ENCODE results near the gene C16orf90.

The C16orf90 gene

DNA sequence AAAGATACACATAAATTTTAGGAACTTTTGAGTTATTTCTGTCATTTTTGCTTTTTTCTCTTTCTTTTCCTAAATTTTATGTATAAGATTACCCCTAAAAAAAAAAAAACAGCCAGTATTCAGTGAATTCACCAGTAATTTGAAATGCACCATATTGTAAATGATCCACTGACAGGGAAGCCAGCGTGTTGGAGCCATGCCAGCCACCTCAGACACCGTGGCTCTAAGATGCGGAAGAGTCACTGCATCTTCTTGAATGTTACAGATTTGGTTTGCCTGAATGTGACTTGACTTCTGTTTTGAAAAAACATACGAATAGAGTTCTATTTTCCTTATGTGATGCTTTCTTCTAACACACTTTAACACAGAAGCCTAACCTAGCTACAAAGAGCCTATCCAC is 42.9 kb upstream of the C16orf90 start:
- peaks cover 25% of the 10 kb centered on the region for H3K36me3 ChIP-seq (ENCODE audit: insufficient read depth, low read length)
- no peak for TF ChIP-seq EZH2 (IDR thresholded peaks at IDR 0.05; ENCODE audit: borderline replicate concordance, low read depth, low read length, severe bottlenecking)
- no peak for DNase-seq

DNA sequence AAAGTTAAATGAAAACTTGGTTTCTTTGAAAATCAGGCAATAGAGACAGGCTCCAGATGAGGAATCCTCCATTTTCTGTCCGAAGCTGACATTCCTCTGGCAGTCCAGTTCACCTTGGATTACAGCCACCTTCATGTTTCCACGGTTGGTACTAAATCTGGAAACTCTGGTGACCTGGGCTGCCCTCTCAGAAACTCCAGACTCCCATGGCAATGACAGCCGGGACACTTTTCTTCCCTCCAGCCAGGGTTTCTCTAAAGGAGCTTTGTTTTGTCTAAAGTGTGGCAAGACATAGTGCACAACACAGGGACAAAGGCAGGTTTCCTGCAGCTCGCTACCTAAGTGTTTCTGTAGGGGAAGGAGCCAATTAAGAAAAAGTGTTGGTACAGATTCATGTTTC is 41.6 kb upstream of the C16orf90 start:
- no peak for DNase-seq
- no peaks in the 10 kb centered on the region for H3K9me3 ChIP-seq (ENCODE audit: insufficient read depth, low read length, severe bottlenecking)
- no peak overlapping the region for H3K4me2 ChIP-seq (ENCODE audit: insufficient read depth, low read length)
- no peak for ATAC-seq (ENCODE audit: insufficient read depth, low read depth)
- no peak overlapping the region for H3K4me3 ChIP-seq (ENCODE audit: low read depth in 1 of 2, low read length in 2 of 2)
- no peaks in the 10 kb centered on the region for H3K27me3 ChIP-seq (ENCODE audit: insufficient read depth, low read length, poor library complexity)
- TF ChIP-seq, protein P1, sequence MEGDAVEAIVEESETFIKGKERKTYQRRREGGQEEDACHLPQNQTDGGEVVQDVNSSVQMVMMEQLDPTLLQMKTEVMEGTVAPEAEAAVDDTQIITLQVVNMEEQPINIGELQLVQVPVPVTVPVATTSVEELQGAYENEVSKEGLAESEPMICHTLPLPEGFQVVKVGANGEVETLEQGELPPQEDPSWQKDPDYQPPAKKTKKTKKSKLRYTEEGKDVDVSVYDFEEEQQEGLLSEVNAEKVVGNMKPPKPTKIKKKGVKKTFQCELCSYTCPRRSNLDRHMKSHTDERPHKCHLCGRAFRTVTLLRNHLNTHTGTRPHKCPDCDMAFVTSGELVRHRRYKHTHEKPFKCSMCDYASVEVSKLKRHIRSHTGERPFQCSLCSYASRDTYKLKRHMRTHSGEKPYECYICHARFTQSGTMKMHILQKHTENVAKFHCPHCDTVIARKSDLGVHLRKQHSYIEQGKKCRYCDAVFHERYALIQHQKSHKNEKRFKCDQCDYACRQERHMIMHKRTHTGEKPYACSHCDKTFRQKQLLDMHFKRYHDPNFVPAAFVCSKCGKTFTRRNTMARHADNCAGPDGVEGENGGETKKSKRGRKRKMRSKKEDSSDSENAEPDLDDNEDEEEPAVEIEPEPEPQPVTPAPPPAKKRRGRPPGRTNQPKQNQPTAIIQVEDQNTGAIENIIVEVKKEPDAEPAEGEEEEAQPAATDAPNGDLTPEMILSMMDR (IDR thresholded peaks at IDR 0.05; ENCODE audit: borderline replicate concordance, extremely low read depth, low read length, poor library complexity, severe bottlenecking): no peak
- TF ChIP-seq EZH2 (IDR thresholded peaks at IDR 0.05; ENCODE audit: borderline replicate concordance, low read depth, low read length, severe bottlenecking): no peak
- H3K4me1 ChIP-seq (ENCODE audit: insufficient read depth, low read length): no peaks in the 10 kb centered on the region
- peaks cover 23% of the 10 kb centered on the region for H3K36me3 ChIP-seq (ENCODE audit: insufficient read depth, low read length)
- H3K27ac ChIP-seq (ENCODE audit: low read length): no peak overlapping the region
- no peaks in the 10 kb centered on the region for H3K79me2 ChIP-seq (ENCODE audit: insufficient read depth, low read length)
- no peak overlapping the region for H2AFZ ChIP-seq (ENCODE audit: low read depth, low read length)
- no peak overlapping the region for H3K9ac ChIP-seq (ENCODE audit: low read depth, low read length)
- H4K20me1 ChIP-seq (ENCODE audit: insufficient read depth, low read length): no peaks in the 10 kb centered on the region

More for the DNA sequence above, 42.9 kb upstream of the C16orf90 start:
- H3K9me3 ChIP-seq (ENCODE audit: insufficient read depth, low read length, severe bottlenecking): no peaks in the 10 kb centered on the region
- H2AFZ ChIP-seq (ENCODE audit: low read depth, low read length): no peak overlapping the region
- no peaks in the 10 kb centered on the region for H3K27me3 ChIP-seq (ENCODE audit: insufficient read depth, low read length, poor library complexity)
- no peak overlapping the region for H3K27ac ChIP-seq (ENCODE audit: low read length)
- no peak overlapping the region for H3K4me3 ChIP-seq (ENCODE audit: low read depth in 1 of 2, low read length in 2 of 2)
- H3K4me1 ChIP-seq (ENCODE audit: insufficient read depth, low read length): no peaks in the 10 kb centered on the region
- H3K9ac ChIP-seq (ENCODE audit: low read depth, low read length): no peak overlapping the region
- no peaks in the 10 kb centered on the region for H4K20me1 ChIP-seq (ENCODE audit: insufficient read depth, low read length)
- H3K4me2 ChIP-seq (ENCODE audit: insufficient read depth, low read length): no peak overlapping the region
- ATAC-seq (ENCODE audit: insufficient read depth, low read depth): no peak
- H3K79me2 ChIP-seq (ENCODE audit: insufficient read depth, low read length): no peaks in the 10 kb centered on the region

DNA sequence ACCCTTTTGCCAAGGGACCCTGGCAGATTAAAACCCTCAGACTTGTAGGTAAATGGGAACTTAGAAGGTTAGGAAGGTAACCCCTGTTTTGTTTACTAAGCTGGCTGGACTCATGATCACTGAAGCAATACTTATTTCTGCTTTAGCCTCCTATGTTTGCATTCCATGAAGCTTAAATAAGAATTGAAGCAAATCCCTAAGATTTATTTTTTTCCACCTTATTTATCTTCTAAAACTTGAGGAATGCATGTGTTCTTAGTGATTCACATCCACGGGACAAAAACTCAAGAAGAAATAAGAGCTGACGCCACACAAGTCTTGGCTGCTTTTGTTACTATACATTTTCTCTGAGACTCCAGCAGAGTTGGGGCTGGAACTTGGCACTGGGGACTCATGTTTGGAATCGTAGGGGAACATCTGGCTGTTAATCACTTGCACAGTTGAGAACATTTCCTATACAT is 41.0 kb upstream of the C16orf90 start:
- Histone ChIP-seq H3K27ac (ENCODE audit: low read length) (no peak overlapping the region), H3K4me3 (ENCODE audit: low read depth in 1 of 2, low read length in 2 of 2) (no peak overlapping the region), H3K4me1 (ENCODE audit: insufficient read depth, low read length) (no peaks in the 10 kb centered on the region), H3K36me3 (ENCODE audit: insufficient read depth, low read length) (peaks cover 18% of the 10 kb centered on the region), H3K79me2 (ENCODE audit: insufficient read depth, low read length) (no peaks in the 10 kb centered on the region), H3K9me3 (ENCODE audit: insufficient read depth, low read length, severe bottlenecking) (no peaks in the 10 kb centered on the region), H4K20me1 (ENCODE audit: insufficient read depth, low read length) (no peaks in the 10 kb centered on the region), H3K27me3 (ENCODE audit: insufficient read depth, low read length, poor library complexity) (no peaks in the 10 kb centered on the region), H3K9ac (ENCODE audit: low read depth, low read length) (no peak overlapping the region), H3K4me2 (ENCODE audit: insufficient read depth, low read length) (no peak overlapping the region), H2AFZ (ENCODE audit: low read depth, low read length) (no peak overlapping the region)
- ATAC-seq (ENCODE audit: insufficient read depth, low read depth) (no peak), DNase-seq (no peak)
- no peak for TF ChIP-seq EZH2 (IDR thresholded peaks at IDR 0.05; ENCODE audit: borderline replicate concordance, low read depth, low read length, severe bottlenecking)
- TF ChIP-seq, protein P1 (IDR thresholded peaks at IDR 0.05; ENCODE audit: borderline replicate concordance, extremely low read depth, low read length, poor library complexity, severe bottlenecking): no peak

DNA sequence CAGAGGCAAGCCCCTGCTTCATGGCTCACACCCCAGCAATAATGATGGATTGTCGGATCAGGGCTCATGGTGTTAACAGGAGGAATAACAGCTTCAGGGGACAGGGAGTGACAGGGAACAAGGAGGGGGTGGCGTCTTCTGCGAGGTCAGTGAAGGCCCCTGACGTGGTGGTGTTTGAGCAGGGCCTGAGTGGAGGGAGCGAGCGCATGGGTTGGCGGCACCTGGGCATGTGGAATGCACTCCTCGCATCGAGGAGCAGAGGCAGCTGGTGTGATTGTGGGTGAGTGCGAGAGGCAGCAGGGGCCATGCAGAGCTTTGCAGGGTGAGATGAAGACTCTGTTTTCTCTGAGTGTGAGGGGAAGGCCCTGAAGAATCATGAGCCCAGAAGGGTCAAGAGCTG is 38.8 kb upstream of the C16orf90 start:
- Histone ChIP-seq H2AFZ (ENCODE audit: low read depth, low read length) (no peak overlapping the region), H3K79me2 (ENCODE audit: insufficient read depth, low read length) (no peaks in the 10 kb centered on the region), H3K27me3 (ENCODE audit: insufficient read depth, low read length, poor library complexity) (no peaks in the 10 kb centered on the region), H3K9ac (ENCODE audit: low read depth, low read length) (no peak overlapping the region), H3K4me3 (ENCODE audit: low read depth in 1 of 2, low read length in 2 of 2) (no peak overlapping the region), H3K4me2 (ENCODE audit: insufficient read depth, low read length) (no peak overlapping the region), H4K20me1 (ENCODE audit: insufficient read depth, low read length) (no peaks in the 10 kb centered on the region), H3K27ac (ENCODE audit: low read length) (no peak overlapping the region), H3K9me3 (ENCODE audit: insufficient read depth, low read length, severe bottlenecking) (no peaks in the 10 kb centered on the region), H3K4me1 (ENCODE audit: insufficient read depth, low read length) (no peaks in the 10 kb centered on the region), H3K36me3 (ENCODE audit: insufficient read depth, low read length) (peaks cover 17% of the 10 kb centered on the region)
- ATAC-seq (ENCODE audit: insufficient read depth, low read depth) (no peak), DNase-seq (no peak)
- TF ChIP-seq, protein P1 (IDR thresholded peaks at IDR 0.05; ENCODE audit: borderline replicate concordance, extremely low read depth, low read length, poor library complexity, severe bottlenecking): no peak
- TF ChIP-seq EZH2 (IDR thresholded peaks at IDR 0.05; ENCODE audit: borderline replicate concordance, low read depth, low read length, severe bottlenecking): no peak
